Effector memory CD4-positive, alpha-beta T cell (primary cell): ENCODE measurements around the gene CA11.
"Not testable (repeated sequence)": the region's sequence is repeated elsewhere in the genome, so short reads cannot be mapped to it uniquely, and the experiment has no call there.

Source experiments
- DNase-seq, 3 donors: peaks; one replicate each; pipeline ENCODE4 v3.0.0-alpha.2; 2020
- H3K27ac ChIP-seq: 2 replicates; pipeline ENCODE4 v1.7.0; 2013; ENCODE audit warnings: mild to moderate bottlenecking, low read length, moderate library complexity; ENCODE audit not compliant: insufficient read depth, poor library complexity, severe bottlenecking
- H3K27me3 ChIP-seq: replicated peaks from 2 replicates; pipeline ENCODE4 v1.7.0; 2013; ENCODE audit warnings: mild to moderate bottlenecking, low read length; ENCODE audit not compliant: insufficient read depth, control insufficient read depth, poor library complexity, severe bottlenecking
- H3K36me3 ChIP-seq: 2 replicates; pipeline ENCODE4 v1.7.0; 2013; ENCODE audit warnings: mild to moderate bottlenecking, low read length, moderate library complexity; ENCODE audit not compliant: control insufficient read depth, insufficient read depth
- H3K4me1 ChIP-seq: 2 replicates; pipeline ENCODE4 v1.7.0; 2013; ENCODE audit warnings: low read length, mild to moderate bottlenecking; ENCODE audit not compliant: control insufficient read depth, insufficient read depth, poor library complexity, severe bottlenecking
- H3K4me3 ChIP-seq: 2 replicates; pipeline ENCODE4 v1.7.0; 2013; ENCODE audit warnings: low read length, low read depth, mild to moderate bottlenecking; ENCODE audit not compliant: insufficient read depth, poor library complexity, severe bottlenecking
- H3K9me3 ChIP-seq: 2 replicates; pipeline ENCODE4 v1.7.0; 2013; ENCODE audit warnings: mild to moderate bottlenecking, low read length, moderate library complexity; ENCODE audit not compliant: control insufficient read depth

The CA11 gene

DNA sequence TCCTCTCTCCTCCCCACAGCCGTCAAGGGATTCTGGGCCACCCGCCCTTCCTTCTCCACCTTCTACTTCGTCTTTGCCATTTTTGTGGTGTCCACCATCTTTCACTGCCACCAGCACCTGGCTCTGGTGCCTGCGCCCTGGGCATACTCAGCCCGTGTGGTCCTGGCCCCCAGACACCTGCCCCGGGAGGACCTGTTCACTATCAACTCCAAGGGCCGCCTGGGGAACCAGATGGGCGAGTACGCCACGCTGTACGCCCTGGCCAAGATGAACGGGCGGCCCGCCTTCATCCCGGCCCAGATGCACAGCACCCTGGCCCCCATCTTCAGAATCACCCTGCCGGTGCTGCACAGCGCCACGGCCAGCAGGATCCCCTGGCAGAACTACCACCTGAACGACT, 34.0 kb upstream of the CA11 start:
- H3K27me3 ChIP-seq, H3K27ac ChIP-seq, H3K4me1 ChIP-seq, H3K36me3 ChIP-seq, DNase-seq, H3K9me3 ChIP-seq, H3K4me3 ChIP-seq: not testable (repeated sequence)

DNA sequence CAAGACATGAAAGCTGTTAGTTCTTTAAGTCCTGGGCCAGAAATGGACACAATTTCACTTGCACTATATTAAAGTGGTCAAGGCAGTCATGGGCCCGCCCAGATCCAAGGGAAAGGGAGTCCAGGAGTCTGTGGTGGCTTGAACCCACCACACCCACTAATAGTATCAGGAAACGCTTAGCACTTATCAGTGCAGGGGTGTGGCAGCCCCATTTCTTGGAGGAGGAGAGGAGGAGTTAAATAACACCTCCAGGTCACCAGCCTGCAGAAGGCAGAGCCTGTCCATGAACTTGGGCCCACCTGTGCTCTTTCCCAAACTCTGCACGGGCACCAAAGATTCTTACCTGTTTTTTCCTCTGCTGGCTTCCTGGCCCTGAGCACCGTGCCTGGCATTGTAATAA, 32.2 kb upstream of the CA11 start:
- Histone ChIP-seq H3K27ac (no peak overlapping the region), H3K27me3 (no peaks in the 10 kb centered on the region), H3K4me3 (no peak overlapping the region), H3K36me3 (no peaks in the 10 kb centered on the region), H3K4me1 (no peaks in the 10 kb centered on the region), H3K9me3 (no peaks in the 10 kb centered on the region)
- no peak for DNase-seq

GRCh38 chr19:48676887-48677286, 30.9 kb upstream of the CA11 start:
- Histone ChIP-seq H3K9me3 (no peaks in the 10 kb centered on the region), H3K27me3 (no peaks in the 10 kb centered on the region), H3K27ac (no peak overlapping the region), H3K36me3 (no peaks in the 10 kb centered on the region), H3K4me1 (no peaks in the 10 kb centered on the region), H3K4me3 (no peak overlapping the region)
- DNase-seq = no peak

- no peak for DNase-seq
- Histone ChIP-seq H3K9me3 (no peaks in the 10 kb centered on the region), H3K36me3 (no peaks in the 10 kb centered on the region), H3K4me3 (no peak overlapping the region), H3K4me1 (no peaks in the 10 kb centered on the region), H3K27ac (no peak overlapping the region), H3K27me3 (no peaks in the 10 kb centered on the region)
Measured at GRCh38 chr19:48676487-48676886, 30.5 kb upstream of the CA11 start.

DNA sequence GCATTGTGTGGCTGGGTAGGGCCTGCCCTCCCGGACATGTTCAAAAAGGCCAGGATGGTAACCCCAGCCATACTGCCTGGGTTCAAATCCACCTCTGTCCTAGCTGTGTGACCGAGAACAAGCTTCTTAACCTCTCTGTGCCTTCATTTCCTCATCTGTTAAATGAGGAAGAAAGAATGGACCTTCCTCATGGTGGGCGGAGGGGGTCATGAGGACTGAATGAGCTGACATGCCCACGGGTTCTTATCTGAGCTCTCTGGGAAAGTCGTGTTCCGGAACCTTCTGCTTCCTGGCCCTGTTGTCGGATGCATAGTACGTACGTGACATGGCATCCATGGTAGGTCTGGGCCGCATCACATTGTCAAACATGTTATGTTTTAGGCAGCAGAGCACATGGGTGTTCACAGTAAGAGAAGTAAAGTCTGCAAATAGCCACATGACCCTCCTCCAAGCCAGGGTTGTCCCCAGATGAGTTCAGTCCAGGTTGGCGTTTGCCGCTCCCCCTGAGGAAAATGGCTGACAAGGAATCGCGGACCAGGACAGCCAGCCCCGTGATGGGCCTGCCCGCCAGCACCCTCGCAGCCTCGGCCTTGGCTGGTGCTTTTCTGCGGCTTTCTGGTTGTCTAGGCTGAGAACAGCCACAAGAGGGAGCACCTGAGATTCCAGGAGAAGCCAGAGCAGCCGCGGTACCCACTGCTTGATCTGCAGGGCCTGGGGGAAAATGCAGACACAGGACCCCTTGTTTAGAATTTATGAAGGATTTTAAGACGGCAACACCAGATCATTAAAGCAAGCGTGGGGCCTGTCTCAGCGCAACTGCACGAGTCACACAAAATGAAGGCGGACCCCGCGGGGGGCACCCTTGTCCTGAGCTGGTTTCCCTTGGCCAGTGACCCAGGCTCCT, 29.2 kb upstream of the CA11 start:
- H3K36me3 ChIP-seq = no peaks in the 10 kb centered on the region
- no peak overlapping the region for H3K27ac ChIP-seq
- no peaks in the 10 kb centered on the region for H3K4me1 ChIP-seq
- no peaks in the 10 kb centered on the region for H3K9me3 ChIP-seq
- peak; percentile 46 to 56 (median 47) for DNase-seq
- no peaks in the 10 kb centered on the region for H3K27me3 ChIP-seq
- no peak overlapping the region for H3K4me3 ChIP-seq

DNA sequence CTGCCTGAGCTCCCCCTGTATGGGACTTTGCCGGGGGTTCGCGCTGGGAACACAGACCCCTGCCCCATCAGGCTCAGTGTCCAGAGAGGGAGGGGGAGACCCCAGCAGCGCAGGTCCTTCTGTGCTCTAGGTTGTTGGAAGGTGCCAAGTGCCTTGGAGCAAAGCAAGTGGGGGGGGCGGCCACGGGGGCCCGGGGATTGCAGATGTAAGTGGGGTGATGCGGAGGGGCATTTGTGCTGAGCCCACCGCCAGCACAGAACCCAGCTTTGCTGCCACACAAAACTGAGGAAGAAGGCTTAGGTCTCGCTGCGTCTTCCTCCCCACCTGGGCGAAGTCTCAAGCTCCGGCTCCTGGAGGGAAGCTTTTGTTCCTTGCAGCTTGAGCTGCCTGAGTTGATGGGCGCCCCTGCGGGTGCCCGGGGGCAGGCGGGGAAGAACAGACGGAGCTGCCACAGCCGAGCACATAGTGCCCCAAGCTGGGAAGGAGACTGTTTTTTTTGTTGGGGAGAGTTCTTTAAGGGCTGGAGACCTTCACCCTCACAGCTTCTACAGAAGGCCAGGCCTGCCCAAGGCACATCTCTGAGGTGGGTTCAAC, 28.3 kb upstream of the CA11 start:
- Histone ChIP-seq H3K36me3 (no peaks in the 10 kb centered on the region), H3K4me3 (no peak overlapping the region), H3K4me1 (no peaks in the 10 kb centered on the region), H3K9me3 (no peaks in the 10 kb centered on the region), H3K27ac (no peak overlapping the region), H3K27me3 (no peaks in the 10 kb centered on the region)
- no peak for DNase-seq

DNA sequence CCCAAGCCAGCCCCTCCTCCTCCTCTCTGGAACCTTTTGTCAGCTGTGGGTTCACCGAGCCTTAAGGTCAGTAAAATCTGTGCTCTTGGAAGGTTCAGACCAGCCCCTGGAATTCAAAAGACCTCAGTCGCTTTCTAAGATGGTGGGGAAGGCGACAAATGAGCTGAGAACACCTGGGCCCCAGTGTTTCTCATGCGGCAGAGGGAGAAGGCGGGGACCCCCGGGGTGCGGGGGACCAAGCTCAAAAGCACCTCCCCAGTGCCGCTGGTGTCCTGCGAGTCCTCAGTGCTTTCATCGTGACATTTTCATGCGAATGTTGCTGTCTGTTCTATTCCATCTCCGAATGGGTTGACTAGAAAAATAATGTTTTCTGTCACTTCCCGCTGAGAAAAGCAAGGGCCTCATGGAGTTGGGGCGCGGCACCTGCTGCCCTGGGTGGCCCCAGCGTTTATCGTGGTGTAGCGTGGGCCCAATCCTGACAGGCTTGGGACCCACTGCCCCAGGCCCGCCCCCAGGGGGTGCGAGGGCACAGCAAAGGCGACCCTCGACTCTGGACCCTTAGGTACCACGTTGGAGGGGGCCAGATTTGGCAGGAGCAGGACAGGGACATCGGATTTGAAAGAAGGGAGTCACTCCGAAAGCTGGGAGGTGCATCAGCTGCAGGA, 27.6 kb upstream of the CA11 start:
- Histone ChIP-seq H3K4me1 (no peaks in the 10 kb centered on the region), H3K27ac (no peak overlapping the region), H3K36me3 (no peaks in the 10 kb centered on the region), H3K4me3 (no peak overlapping the region), H3K27me3 (no peaks in the 10 kb centered on the region), H3K9me3 (no peaks in the 10 kb centered on the region)
- no peak for DNase-seq

DNA sequence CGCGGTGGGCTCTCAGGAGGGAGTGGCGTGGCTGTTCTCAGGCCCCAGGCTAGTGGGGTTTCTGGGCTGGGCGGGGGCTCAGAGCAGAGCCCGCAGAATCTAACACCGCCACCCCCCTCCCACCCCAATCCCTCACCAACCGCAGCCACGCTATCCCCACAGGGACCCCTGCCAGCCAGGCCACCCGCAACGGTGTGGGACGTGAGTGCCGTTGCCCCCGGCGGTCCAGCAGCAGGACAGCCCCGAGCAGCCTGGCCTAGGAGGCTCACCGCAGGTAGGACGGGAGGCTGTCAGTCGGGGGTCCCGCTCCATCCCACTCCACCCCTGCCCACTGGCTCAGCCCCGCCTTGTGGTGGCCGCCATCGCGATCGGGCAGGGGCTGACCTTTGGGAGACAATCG, 27.0 kb upstream of the CA11 start, which contains the start of gene NTN5:
TSS of gene NTN5 (minus strand) at position 24 of the 400 bp plus-strand sequence. CDS start 2,031 bp downstream, outside the sequence.
- Histone ChIP-seq H3K4me1 (no peaks in the 10 kb centered on the region), H3K27ac (no peak within 1 kb of the TSS), H3K36me3 (no peaks in the 10 kb centered on the region), H3K27me3 (no peaks in the 10 kb centered on the region), H3K9me3 (no peaks in the 10 kb centered on the region), H3K4me3 (no peak within 1 kb of the TSS)
- DNase-seq = no peak

- H3K4me1 ChIP-seq = no peaks in the 10 kb centered on the region
- H3K27me3 ChIP-seq = no peaks in the 10 kb centered on the region
- no peak for DNase-seq
- no peaks in the 10 kb centered on the region for H3K9me3 ChIP-seq
- H3K4me3 ChIP-seq = no peak overlapping the region
- no peak overlapping the region for H3K27ac ChIP-seq
- no peaks in the 10 kb centered on the region for H3K36me3 ChIP-seq
Measured at GRCh38 chr19:48671446-48671995, 25.5 kb upstream of the CA11 start.
